Measurements from ENCODE around the gene HNRNPD.

The HNRNPD gene

GRCh38 chr4:82382751-82383150, 9.0 kb upstream of the HNRNPD start:
- no peak for DNase-seq (ENCODE audit: low read depth)
- TF ChIP-seq CTCF (IDR thresholded peaks at IDR 0.05; ENCODE audit: control insufficient read depth, extremely low read depth, insufficient read depth): no peak

GRCh38 chr4:82381661-82382296, 8.0 kb upstream of the HNRNPD start:
- no peak overlapping the region for H3K4me3 ChIP-seq (ENCODE audit: low read depth, low read length)
- no peak for DNase-seq (ENCODE audit: low read depth)
- no peak for TF ChIP-seq CTCF (IDR thresholded peaks at IDR 0.05; ENCODE audit: control insufficient read depth, extremely low read depth, insufficient read depth)

More at GRCh38 chr4:82382751-82383150, 9.0 kb upstream of the HNRNPD start:
- H3K4me3 ChIP-seq (ENCODE audit: low read depth, low read length): no peak overlapping the region

- no peak for DNase-seq (ENCODE audit: low read depth)
- TF ChIP-seq CTCF (IDR thresholded peaks at IDR 0.05; ENCODE audit: control insufficient read depth, extremely low read depth, insufficient read depth): no peak
- H3K4me3 ChIP-seq (ENCODE audit: low read depth, low read length): no peak overlapping the region
Measured at GRCh38 chr4:82381235-82381634, 7.4 kb upstream of the HNRNPD start.

- no peak for DNase-seq (ENCODE audit: low read depth)
- TF ChIP-seq CTCF (IDR thresholded peaks at IDR 0.05; ENCODE audit: control insufficient read depth, extremely low read depth, insufficient read depth): no peak
- no peak overlapping the region for H3K4me3 ChIP-seq (ENCODE audit: low read depth, low read length)
Measured at GRCh38 chr4:82380831-82381230, 7.0 kb upstream of the HNRNPD start.

GRCh38 chr4:82380344-82380743, 6.6 kb upstream of the HNRNPD start:
- no peak for TF ChIP-seq CTCF (IDR thresholded peaks at IDR 0.05; ENCODE audit: control insufficient read depth, extremely low read depth, insufficient read depth)
- DNase-seq (ENCODE audit: low read depth): no peak
- no peak overlapping the region for H3K4me3 ChIP-seq (ENCODE audit: low read depth, low read length)

GRCh38 chr4:82376109-82376508, 2.3 kb upstream of the HNRNPD start:
- DNase-seq (ENCODE audit: low read depth): no peak
- TF ChIP-seq CTCF (IDR thresholded peaks at IDR 0.05; ENCODE audit: control insufficient read depth, extremely low read depth, insufficient read depth): no peak
- no peak overlapping the region for H3K4me3 ChIP-seq (ENCODE audit: low read depth, low read length)

GRCh38 chr4:82373486-82373815, 340 bp downstream of the HNRNPD start:
- H3K4me3 ChIP-seq (ENCODE audit: low read depth, low read length): peak overlapping the region; percentile 86
- DNase-seq (ENCODE audit: low read depth): no peak
- TF ChIP-seq CTCF (IDR thresholded peaks at IDR 0.05; ENCODE audit: control insufficient read depth, extremely low read depth, insufficient read depth): no peak
